Measurements from ENCODE around the gene ATP10B. TPM values are rescaled to one million over a fixed set of nuclear protein-coding genes. Genes with fewer than 3 reads are reported as not detected.

Gene ATP10B
- total and polyA plus RNA-seq, 4 donors = 0.08 to 7.2 (median 0.53) TPM

GRCh38 chr5:160743027-160743426 is 109.0 kb downstream of the ATP10B start:
- H3K36me3 ChIP-seq (ENCODE audit: control insufficient read depth in 4 of 4, insufficient read depth in 4 of 4, low read length in 4 of 4) = no peaks in the 10 kb centered on the region
- ATAC-seq (ENCODE audit: insufficient read depth, low FRiP score) (no peak), DNase-seq (no peak)
- H3K27me3 ChIP-seq (ENCODE audit: control insufficient read depth in 3 of 3, insufficient read depth in 3 of 3, low read length in 2 of 3) = no peaks in the 10 kb centered on the region
- H3K9me3 ChIP-seq (ENCODE audit: control insufficient read depth in 4 of 4, insufficient read depth in 3 of 4, low read length in 3 of 4) = no peaks in the 10 kb centered on the region
- H3K4me1 ChIP-seq (ENCODE audit: control insufficient read depth in 5 of 5, insufficient read depth in 5 of 5, low read length in 5 of 5) = peaks cover 0 to 14% (median 0%) of the 10 kb centered on the region in 5 donors
- H3K27ac ChIP-seq (ENCODE audit: low read depth in 1 of 2, low read length in 1 of 2) = no peak overlapping the region
- H3K9ac ChIP-seq (ENCODE audit: insufficient read depth in 1 of 2, low read length in 2 of 2) = no peak overlapping the region
- no peak overlapping the region for H3K4me3 ChIP-seq
- no peak for TF ChIP-seq CTCF (IDR thresholded peaks at IDR 0.05; ENCODE audit: control extremely low read depth, extremely low read depth)
- 82 to 91% methylated on average over 3 of the region's 3 CpGs for WGBS, 2 donors

- Histone ChIP-seq H3K27me3 (ENCODE audit: control insufficient read depth in 3 of 3, insufficient read depth in 3 of 3, low read length in 2 of 3) (no peaks in the 10 kb centered on the region), H3K4me3 (no peak overlapping the region), H3K36me3 (ENCODE audit: control insufficient read depth in 4 of 4, insufficient read depth in 4 of 4, low read length in 4 of 4) (no peaks in the 10 kb centered on the region), H3K9ac (ENCODE audit: insufficient read depth in 1 of 2, low read length in 2 of 2) (no peak overlapping the region), H3K27ac (ENCODE audit: low read depth in 1 of 2, low read length in 1 of 2) (no peak overlapping the region), H3K4me1 (ENCODE audit: control insufficient read depth in 5 of 5, insufficient read depth in 5 of 5, low read length in 5 of 5) (peaks cover 0 to 12% (median 0%) of the 10 kb centered on the region in 5 donors), H3K9me3 (ENCODE audit: control insufficient read depth in 4 of 4, insufficient read depth in 3 of 4, low read length in 3 of 4) (no peaks in the 10 kb centered on the region)
- TF ChIP-seq CTCF (IDR thresholded peaks at IDR 0.05; ENCODE audit: control extremely low read depth, extremely low read depth) = no peak
- WGBS, 2 donors = 72 to 76% methylated on average over 1 of the region's 1 CpG
- no peak for DNase-seq
- ATAC-seq (ENCODE audit: insufficient read depth, low FRiP score) = no peak
Observed at GRCh38 chr5:160742446-160742845, 109.6 kb downstream of the ATP10B start.

- 77% methylated on average over 4 of the region's 4 CpGs for WGBS, 2 donors
- H3K36me3 ChIP-seq (ENCODE audit: control insufficient read depth in 4 of 4, insufficient read depth in 4 of 4, low read length in 4 of 4) = no peaks in the 10 kb centered on the region
- no peak for DNase-seq
Observed at GRCh38 chr5:160727296-160727997, 124.6 kb downstream of the ATP10B start.

More at GRCh38 chr5:160727296-160727997, 124.6 kb downstream of the ATP10B start:
- Histone ChIP-seq H3K4me3 (no peak overlapping the region), H3K9me3 (ENCODE audit: control insufficient read depth in 4 of 4, insufficient read depth in 3 of 4, low read length in 3 of 4) (no peaks in the 10 kb centered on the region), H3K9ac (ENCODE audit: insufficient read depth in 1 of 2, low read length in 2 of 2) (no peak overlapping the region), H3K27ac (ENCODE audit: low read depth in 1 of 2, low read length in 1 of 2) (no peak overlapping the region), H3K27me3 (ENCODE audit: control insufficient read depth in 3 of 3, insufficient read depth in 3 of 3, low read length in 2 of 3) (no peaks in the 10 kb centered on the region), H3K4me1 (ENCODE audit: control insufficient read depth in 5 of 5, insufficient read depth in 5 of 5, low read length in 5 of 5) (no peaks in the 10 kb centered on the region)
- no peak for TF ChIP-seq CTCF (IDR thresholded peaks at IDR 0.05; ENCODE audit: control extremely low read depth, extremely low read depth)
- ATAC-seq (ENCODE audit: insufficient read depth, low FRiP score) = no peak
